ENCODE data around the gene ALG9. TPM values are rescaled to one million over a fixed set of nuclear protein-coding genes. Genes with fewer than 3 reads are reported as not detected.

The ALG9 gene
- total RNA-seq, 1 donor from 2014 or later: 36.9 TPM

GRCh38 chr11:111808063-111808588 lies 63.3 kb downstream of the ALG9 start:
- Mint-ChIP-seq H3K4me1 (no peaks in the 10 kb centered on the region), H3K27me3 (ENCODE audit: insufficient read depth, low read depth) (no peaks in the 10 kb centered on the region), H3K27ac (no peak overlapping the region), H3K9me3 (no peaks in the 10 kb centered on the region), H3K36me3 (peaks cover 31% of the 10 kb centered on the region), H3K4me3 (no peak overlapping the region)
- H3K79me2 ChIP-seq (ENCODE audit: low read depth): no peaks in the 10 kb centered on the region
- H2AFZ ChIP-seq (replicated peaks): no peak overlapping the region
- H3K4me3 ChIP-seq: no peak overlapping the region
- H3K27me3 ChIP-seq: no peaks in the 10 kb centered on the region
- no peaks in the 10 kb centered on the region for H3F3A ChIP-seq (ENCODE audit: low read depth)
- no peaks in the 10 kb centered on the region for H4K20me1 ChIP-seq (ENCODE audit: low read depth)
- TF ChIP-seq EZH2 (IDR thresholded peaks at IDR 0.05) (no peak), EZH2phosphoT487 (IDR thresholded peaks at IDR 0.05) (no peak), CTCF (IDR thresholded peaks at IDR 0.05) (no peak)
- no peaks in the 10 kb centered on the region for H3K36me3 ChIP-seq
- H3K4me2 ChIP-seq: no peak overlapping the region
- H3K27ac ChIP-seq: no peak overlapping the region
- no peak for DNase-seq (ENCODE audit: low spot score)
- no peaks in the 10 kb centered on the region for H3K9me3 ChIP-seq (ENCODE audit: low read depth)
- no peaks in the 10 kb centered on the region for H3K4me1 ChIP-seq
- no peak overlapping the region for H3K9ac ChIP-seq

- no peak overlapping the region for H3K9ac ChIP-seq
- Mint-ChIP-seq H3K27ac (no peak overlapping the region), H3K4me1 (no peaks in the 10 kb centered on the region), H3K4me3 (no peak overlapping the region), H3K36me3 (peaks cover 24% of the 10 kb centered on the region), H3K9me3 (no peaks in the 10 kb centered on the region), H3K27me3 (ENCODE audit: insufficient read depth, low read depth) (no peaks in the 10 kb centered on the region)
- H3K27ac ChIP-seq: no peak overlapping the region
- no peak overlapping the region for H3K4me2 ChIP-seq
- no peak for DNase-seq (ENCODE audit: low spot score)
- no peaks in the 10 kb centered on the region for H3K27me3 ChIP-seq
- H3K36me3 ChIP-seq: no peaks in the 10 kb centered on the region
- H3K9me3 ChIP-seq (ENCODE audit: low read depth): no peaks in the 10 kb centered on the region
- TF ChIP-seq EZH2 (IDR thresholded peaks at IDR 0.05) (no peak), CTCF (IDR thresholded peaks at IDR 0.05) (no peak), EZH2phosphoT487 (IDR thresholded peaks at IDR 0.05) (no peak)
- no peaks in the 10 kb centered on the region for H3F3A ChIP-seq (ENCODE audit: low read depth)
- no peaks in the 10 kb centered on the region for H4K20me1 ChIP-seq (ENCODE audit: low read depth)
- H3K4me3 ChIP-seq: no peak overlapping the region
- H3K4me1 ChIP-seq: no peaks in the 10 kb centered on the region
- H2AFZ ChIP-seq (replicated peaks): no peak overlapping the region
- no peaks in the 10 kb centered on the region for H3K79me2 ChIP-seq (ENCODE audit: low read depth)
Observed at GRCh38 chr11:111807076-111807475, 64.3 kb downstream of the ALG9 start.

- Histone ChIP-seq H3K9me3 (ENCODE audit: low read depth) (no peaks in the 10 kb centered on the region), H3K9ac (no peak overlapping the region), H3K4me2 (no peak overlapping the region), H3K4me3 (no peak overlapping the region), H4K20me1 (ENCODE audit: low read depth) (no peaks in the 10 kb centered on the region), H3K4me1 (no peaks in the 10 kb centered on the region), H3K79me2 (ENCODE audit: low read depth) (no peaks in the 10 kb centered on the region), H3K27ac (no peak overlapping the region), H3K27me3 (no peaks in the 10 kb centered on the region), H3F3A (ENCODE audit: low read depth) (no peaks in the 10 kb centered on the region), H3K36me3 (no peaks in the 10 kb centered on the region), H2AFZ (replicated peaks) (no peak overlapping the region)
- Mint-ChIP-seq H3K4me1 (no peaks in the 10 kb centered on the region), H3K36me3 (peaks cover 29% of the 10 kb centered on the region), H3K27me3 (ENCODE audit: insufficient read depth, low read depth) (peaks cover 2% of the 10 kb centered on the region), H3K9me3 (no peaks in the 10 kb centered on the region), H3K27ac (no peak overlapping the region), H3K4me3 (no peak overlapping the region)
- TF ChIP-seq CTCF (IDR thresholded peaks at IDR 0.05): no peak
- TF ChIP-seq EZH2phosphoT487 (IDR thresholded peaks at IDR 0.05): no peak
- TF ChIP-seq EZH2 (IDR thresholded peaks at IDR 0.05): no peak
- no peak for DNase-seq (ENCODE audit: low spot score)
Observed at GRCh38 chr11:111801135-111801534, 70.2 kb downstream of the ALG9 start.

Measured in neural progenitor cell (in vitro differentiated cells).